HepG2 (cell line): ENCODE results near the gene PMIS2. TPM values are rescaled to one million over a fixed set of nuclear protein-coding genes. Genes with fewer than 3 reads are reported as not detected.

ENCODE experiments used
- ATAC-seq: fragments of 200-7000 bp; cut with Tn5 transposase; 3 replicates; pipeline ENCODE4 v1.9.1; 2020; ENCODE audit warnings: mild to moderate bottlenecking, moderate library complexity
- BruUV-seq: library from RNA; stranded (reverse); fragments of 400-500 nt; replicated peaks from 2 replicates; lab custom pipeline; 2021; lab: Mats Ljungman, UMichigan
- CTCF ChIA-PET: fragments of 300-600 bp; formaldehyde crosslinking; extraction: SDS; loops from one replicate; lab custom pipeline; 2021; ENCODE audit warnings: low total read pairs, inconsistent platforms, low intra/inter-chr PET ratio; lab: Yijun Ruan, JAX
- POLR2A ChIA-PET: fragments of 350-600 bp; sonication (Branson Sonifier 250); formaldehyde crosslinking; loops from one replicate; lab custom pipeline; 2020; ENCODE audit warnings: antibody characterized with exemption, inconsistent platforms; lab: Yijun Ruan, JAX
- DNase-seq: peaks from one replicate; pipeline ENCODE4 v3.0.0-alpha.2; 2015; ENCODE audit warnings: low spot score
- FAIRE-seq: peaks from 3 replicates; lab custom pipeline; 2011; peaks lifted over from hg19 to GRCh38; lab: Jason Lieb, UNC
- H2AFZ ChIP-seq: one replicate; pipeline ENCODE4 v1.6.1; 2011; ENCODE audit warnings: low read length, inconsistent platforms
- H3K27ac ChIP-seq: fragments of 300-600 bp; 3 replicates; pipeline ENCODE4 v1.8.0; 2011; ENCODE audit warnings: mixed run types, mild to moderate bottlenecking, mixed read lengths, low read length, inconsistent platforms; ENCODE audit not compliant: insufficient read depth; ENCODE audit errors: extremely low read length
- H3K27me3 ChIP-seq, 2 experiments: fragments of 200-600 bp in 1 of 2; 2 replicates in 1 of 2; 3 replicates in 1 of 2; pipeline versions ENCODE4 v1.6.0 to v1.8.0; 2011; ENCODE audit warnings: low read length in 2 of 2, mild to moderate bottlenecking in 2 of 2, moderate library complexity in 2 of 2, inconsistent platforms in 1 of 2; ENCODE audit not compliant: insufficient read depth in 2 of 2, control insufficient read depth in 1 of 2
- H3K36me3 ChIP-seq, 2 experiments: fragments of 200-600 bp in 1 of 2; replicated peaks in 1 of 2; 2 replicates in 1 of 2; 3 replicates in 1 of 2; pipeline versions ENCODE4 v1.5.1 to v1.8.0; 2011; ENCODE audit warnings: low read length in 2 of 2, inconsistent platforms in 1 of 2; ENCODE audit not compliant: insufficient read depth in 2 of 2, control insufficient read depth in 1 of 2
- H3K4me1 ChIP-seq: 2 replicates; pipeline ENCODE4 v1.5.1; 2012; ENCODE audit warnings: low read length, inconsistent platforms; ENCODE audit not compliant: insufficient read depth
- H3K4me2 ChIP-seq: 2 replicates; pipeline ENCODE4 v1.6.0; 2011; ENCODE audit warnings: low read depth, low read length, inconsistent platforms
- H3K4me3 ChIP-seq, 3 experiments: fragments of 200-600 bp in 1 of 3; sonication (generic), shearing (Covaris generic) in 1 of 3; replicated peaks in 1 of 3; 2 replicates each; pipeline ENCODE4 v1.5.1; 2011 to 2016; ENCODE audit warnings: low read length in 3 of 3, inconsistent platforms in 2 of 3, low read depth in 2 of 3, mild to moderate bottlenecking in 2 of 3, control low read depth in 1 of 3, mixed read lengths in 1 of 3; ENCODE audit not compliant: insufficient read depth in 1 of 3
- H3K79me2 ChIP-seq: one replicate; pipeline ENCODE4 v1.6.1; 2011; ENCODE audit warnings: low read length, inconsistent platforms; ENCODE audit not compliant: insufficient read depth
- H3K9ac ChIP-seq: 2 replicates; pipeline ENCODE4 v1.6.0; 2011; ENCODE audit warnings: mild to moderate bottlenecking, low read depth, low read length, inconsistent platforms; ENCODE audit not compliant: insufficient read depth
- H3K9me3 ChIP-seq: 2 replicates; pipeline ENCODE4 v1.5.1; 2012; ENCODE audit warnings: mild to moderate bottlenecking, low read length
- H4K20me1 ChIP-seq: 2 replicates; pipeline ENCODE4 v1.6.0; 2011; ENCODE audit warnings: inconsistent platforms, mild to moderate bottlenecking, low read length, moderate library complexity; ENCODE audit not compliant: insufficient read depth
- ATF7-NPFF ChIP-seq: sonication (generic); formaldehyde crosslinking; IDR thresholded peaks from 2 replicates; pipeline ENCODE4 v1.8.1; 2023; ENCODE audit warnings: mild to moderate bottlenecking, low read depth, missing genetic modification reagents, moderate library complexity
- BATF2 ChIP-seq: sonication (generic); formaldehyde crosslinking; IDR thresholded peaks from 2 replicates; pipeline ENCODE4 v1.8.0; 2022; ENCODE audit warnings: mild to moderate bottlenecking, missing genetic modification reagents, moderate library complexity
- CREB1 ChIP-seq, 2 experiments: fragments of 450-650 bp in 1 of 2; IDR thresholded peaks; 2 replicates each; pipeline ENCODE4 v1.6.1; 2016 to 2017; ENCODE audit warnings: control low read depth in 1 of 2, mild to moderate bottlenecking in 1 of 2, missing compliant biosample characterization in 1 of 2, missing genetic modification characterization in 1 of 2
- CSRNP1 ChIP-seq: sonication (generic); formaldehyde crosslinking; IDR thresholded peaks from 2 replicates; pipeline ENCODE4 v1.8.1; 2023; ENCODE audit warnings: mild to moderate bottlenecking, missing genetic modification reagents
- ETS1 ChIP-seq: sonication (generic); formaldehyde crosslinking; IDR thresholded peaks from 2 replicates; pipeline ENCODE4 v1.4.0; 2020; ENCODE audit warnings: missing genetic modification reagents
- HOXA7 ChIP-seq: sonication (generic); formaldehyde crosslinking; IDR thresholded peaks from 2 replicates; pipeline ENCODE4 v1.8.1; 2022; ENCODE audit warnings: mild to moderate bottlenecking, missing genetic modification reagents, moderate library complexity
- MBD4 ChIP-seq: IDR thresholded peaks from 2 replicates; pipeline ENCODE4 v1.6.1; 2012; ENCODE audit warnings: low read length, inconsistent platforms, borderline replicate concordance
- TOE1 ChIP-seq: sonication (generic); formaldehyde crosslinking; IDR thresholded peaks from 2 replicates; pipeline ENCODE4 v1.4.0; 2020; ENCODE audit warnings: mild to moderate bottlenecking, missing genetic modification reagents
- ZFP37 ChIP-seq: sonication (generic); formaldehyde crosslinking; IDR thresholded peaks from 2 replicates; pipeline ENCODE4 v1.4.0; 2020; ENCODE audit warnings: missing genetic modification reagents, borderline replicate concordance
- ZNF564 ChIP-seq: sonication (generic); formaldehyde crosslinking; IDR thresholded peaks from 2 replicates; pipeline ENCODE4 v1.8.1; 2023; ENCODE audit warnings: mild to moderate bottlenecking, missing genetic modification reagents
- ZNF709 ChIP-seq: sonication (generic); formaldehyde crosslinking; IDR thresholded peaks from 2 replicates; pipeline ENCODE4 v1.5.0; 2020; ENCODE audit warnings: mild to moderate bottlenecking, missing genetic modification reagents
- ZNF710 ChIP-seq: sonication (generic); formaldehyde crosslinking; IDR thresholded peaks from 2 replicates; pipeline ENCODE4 v1.5.0; 2020; ENCODE audit warnings: mild to moderate bottlenecking, missing genetic modification reagents, borderline replicate concordance
- WGBS: methylation state at CpG from one replicate; pipeline ENCODE4 v1.1.6; 2017; ENCODE audit warnings: low lambda C conversion rate; 5-methylcytosine and 5-hydroxymethylcytosine counted together
- in situ Hi-C: cut with HindIII; loops from 2 replicates; pipeline ENCODE4 v1.10.0; 2017; ENCODE audit warnings: low pct_unique_long_range_greater_than_20kb; ENCODE audit not compliant: extremely low pct_ligation_motif_present
- intact Hi-C: fragments of 100-400 bp; cut with micrococcal nuclease; formaldehyde crosslinking; loops from one replicate; pipeline ENCODE4 v1.10.0; 2022; ENCODE audit not compliant: unreplicated experiment
- polyA plus RNA-seq, 8 experiments: library from polyadenylated mRNA; depleted of rRNA in 3 of 8; stranded (reverse) in 7 of 8; unstranded in 1 of 8; fragments of >200 nt; fragmentation: Illumina TruSeq in 4 of 8; extraction: Trizol in 4 of 8; gene quantifications; 2 replicates each; pipeline versions ENCODE4 v1.2.1 to v1.2.3, GENCODE V29; 2011 to 2016; ENCODE audit warnings: low read depth in 4 of 8, missing spikeins in 1 of 8, mixed read lengths in 1 of 8; ENCODE audit not compliant: insufficient read depth in 1 of 8
- total RNA-seq, 5 experiments: library from RNA; depleted of rRNA; stranded (reverse); fragments of >200 nt; fragmentation: Illumina TruSeq; extraction: Trizol; gene quantifications; 2 replicates each; pipeline ENCODE4 v1.2.3, GENCODE V29; 2016; ENCODE audit warnings: low read depth in 1 of 5

PMIS2 gene
- total and polyA plus RNA-seq, 2 of the 13 experiments (the other 11 are each of a cell fraction or from before 2014, with no cell fraction given): not detected

- Histone ChIP-seq H3K9ac (peak within 1 kb of the TSS; percentile 84), H3K79me2 (no peaks in the 10 kb centered on the region), H2AFZ (peak within 1 kb of the TSS; percentile 66), H3K4me2 (peak within 1 kb of the TSS; percentile 100), H3K9me3 (peaks cover 6% of the 10 kb centered on the region; the same call in 1 of the 2 replicates), H3K36me3 (peaks cover 3 to 14% of the 10 kb centered on the region in 2 experiments; a peak in 3 of 5 replicates), H3K27me3 (no peaks in the 10 kb centered on the region; a peak in 1 of 5 replicates), H3K4me3 (peak within 1 kb of the TSS; percentile 64 to 80 (median 67)), H3K4me1 (peaks cover 24% of the 10 kb centered on the region), H4K20me1 (no peaks in the 10 kb centered on the region), H3K27ac (peak within 1 kb of the TSS; percentile 53)
- POLR2A ChIA-PET: interaction anchor here (0.8 to 1.4 kb wide), 8 partner anchors 9 to 128 kb away, joined by 3 to 5 read pairs (median 4); partner anchors contain the start of genes COX6B1 and RBM42
- CTCF ChIA-PET: no interaction called here
- peak; percentile 77 for FAIRE-seq
- 3% methylated on average over 6 of the region's 47 CpGs for WGBS
- intact Hi-C loops: loop anchor here (10.0 kb wide), 1 partner anchor 58 kb away; no protein-coding TSS in a partner anchor
- ATAC-seq: peak; percentile 91
- no TSS peak for BruUV-seq
- in situ Hi-C loops: no loop called here
- peak; percentile 83 for DNase-seq
- TF ChIP-seq ATF7-NPFF (CRISPR knock-in tag) (0 out of 2 replicates have a peak, but pooled peaks have one; percentile 68), MBD4 (no peak), ETS1 (CRISPR knock-in tag) (no peak), TOE1 (CRISPR knock-in tag) (no peak), ZNF710 (CRISPR knock-in tag) (no peak), BATF2 (no peak), CSRNP1 (0 out of 2 replicates have a peak, but pooled peaks have one; percentile 49), ZFP37 (CRISPR knock-in tag) (no peak), ZNF564 (CRISPR knock-in tag) (no peak; the same call in 1 of the 2 replicates), ZNF709 (CRISPR knock-in tag) (no peak), HOXA7 (CRISPR knock-in tag) (no peak), CREB1 (IDR thresholded peaks at IDR 0.05) (peak; percentile 100), CREB1 (CRISPR knock-in tag; IDR thresholded peaks at IDR 0.05) (peak; percentile 100)
These were observed 26.8 kb downstream of the PMIS2 start, which contains the start of gene HAUS5 for GRCh38 chr19:35612559-35613321. Gene HAUS5 (plus strand): TSS chr19:35612735. CDS start chr19:35612795, 60 bp downstream.
